ENCODE data around the gene NT5C1A. TPM values are rescaled to one million over a fixed set of nuclear protein-coding genes. Genes with fewer than 3 reads are reported as not detected.

The NT5C1A gene
- total and polyA plus RNA-seq, 3 experiments from 2014 or later, result not detected

GRCh38 chr1:39646232-39647081, 25.4 kb downstream of the NT5C1A start:
- no peaks in the 10 kb centered on the region for H3K4me1 ChIP-seq (ENCODE audit: insufficient read depth, low read length)
- no peaks in the 10 kb centered on the region for H3K36me3 ChIP-seq (ENCODE audit: insufficient read depth, low read length)
- CTCF ChIA-PET, result interaction anchor here (1.4 to 4.3 kb wide), 4 partner anchors 11 to 41 kb away, joined by 3 to 30 read pairs (median 4); no protein-coding TSS in a partner anchor
- Mint-ChIP-seq H3K4me1 (no peaks in the 10 kb centered on the region), H3K27ac (no peak overlapping the region), H3K4me3 (no peak overlapping the region), H3K36me3 (no peaks in the 10 kb centered on the region), H3K27me3 (peaks cover 0 to 2% of the 10 kb centered on the region in 2 donors), H3K9me3 (no peaks in the 10 kb centered on the region)
- no peak overlapping the region for H3K4me3 ChIP-seq (ENCODE audit: low read length)
- no peaks in the 10 kb centered on the region for H3K27me3 ChIP-seq (ENCODE audit: insufficient read depth, low read length, poor library complexity, severe bottlenecking)
- H3K9me3 ChIP-seq (ENCODE audit: low read length), result no peaks in the 10 kb centered on the region
- POLR2A ChIA-PET, result no interaction called here
- no peak for DNase-seq
- H3K27ac ChIP-seq (ENCODE audit: low read depth, low read length), result no peak overlapping the region

GRCh38 chr1:39645411-39646043, 26.4 kb downstream of the NT5C1A start:
- POLR2A ChIA-PET, result no interaction called here
- Mint-ChIP-seq H3K9me3 (no peaks in the 10 kb centered on the region), H3K27ac (peak overlapping the region in 1 of 8 donors; percentile 58), H3K27me3 (peaks cover 2 to 6% of the 10 kb centered on the region in 2 donors), H3K4me1 (no peaks in the 10 kb centered on the region), H3K4me3 (no peak overlapping the region), H3K36me3 (no peaks in the 10 kb centered on the region)
- Histone ChIP-seq H3K4me3 (ENCODE audit: low read length) (no peak overlapping the region), H3K27me3 (ENCODE audit: insufficient read depth, low read length, poor library complexity, severe bottlenecking) (no peaks in the 10 kb centered on the region), H3K27ac (ENCODE audit: low read depth, low read length) (no peak overlapping the region), H3K4me1 (ENCODE audit: insufficient read depth, low read length) (no peaks in the 10 kb centered on the region), H3K36me3 (ENCODE audit: insufficient read depth, low read length) (no peaks in the 10 kb centered on the region), H3K9me3 (ENCODE audit: low read length) (no peaks in the 10 kb centered on the region)
- CTCF ChIA-PET, result no interaction called here
- no peak for DNase-seq

- no peaks in the 10 kb centered on the region for H3K36me3 ChIP-seq (ENCODE audit: insufficient read depth, low read length)
- DNase-seq, result no peak
- peaks cover 9 to 12% of the 10 kb centered on the region in 2 donors for H3K27me3 Mint-ChIP-seq
Observed at GRCh38 chr1:39643705-39644104, 28.2 kb downstream of the NT5C1A start.

GRCh38 chr1:39642796-39643195, 29.1 kb downstream of the NT5C1A start:
- no peak overlapping the region for H3K4me3 Mint-ChIP-seq
- DNase-seq, result no peak
- CTCF ChIA-PET, result interaction anchor here (1.7 kb wide), 1 partner anchor 15 kb away, joined by 4 read pairs; no protein-coding TSS in a partner anchor

More at GRCh38 chr1:39643705-39644104, 28.2 kb downstream of the NT5C1A start:
- H3K27ac ChIP-seq (ENCODE audit: low read depth, low read length), result no peak overlapping the region
- H3K4me3 ChIP-seq (ENCODE audit: low read length), result no peak overlapping the region
- peak overlapping the region in 1 of 8 donors; percentile 45 for H3K27ac Mint-ChIP-seq
- no peak overlapping the region for H3K4me3 Mint-ChIP-seq
- peaks cover 6% of the 10 kb centered on the region for H3K27me3 ChIP-seq (ENCODE audit: insufficient read depth, low read length, poor library complexity, severe bottlenecking)
- ChIA-PET POLR2A (no interaction called here), CTCF (interaction anchor here (1.2 to 1.7 kb wide), 2 partner anchors 14 to 36 kb away, joined by 4 to 6 read pairs; no protein-coding TSS in a partner anchor)
- no peaks in the 10 kb centered on the region for H3K4me1 ChIP-seq (ENCODE audit: insufficient read depth, low read length)
- H3K4me1 Mint-ChIP-seq, result peaks cover 1 to 5% (median 3%) of the 10 kb centered on the region in 3 donors
- H3K9me3 ChIP-seq (ENCODE audit: low read length), result no peaks in the 10 kb centered on the region
- H3K36me3 Mint-ChIP-seq, result no peaks in the 10 kb centered on the region
- H3K9me3 Mint-ChIP-seq, result no peaks in the 10 kb centered on the region

GRCh38 chr1:39640861-39641260, 31.0 kb downstream of the NT5C1A start:
- ChIA-PET POLR2A (no interaction called here), CTCF (interaction anchor here (1.3 to 2.0 kb wide), 2 partner anchors 13 to 17 kb away, joined by 4 to 6 read pairs; no protein-coding TSS in a partner anchor)
- no peaks in the 10 kb centered on the region for H3K4me1 ChIP-seq (ENCODE audit: insufficient read depth, low read length)
- H3K27me3 ChIP-seq (ENCODE audit: insufficient read depth, low read length, poor library complexity, severe bottlenecking), result peaks cover 16% of the 10 kb centered on the region
- H3K27ac Mint-ChIP-seq, result no peak overlapping the region
- DNase-seq, result no peak
- peaks cover 1 to 5% (median 3%) of the 10 kb centered on the region in 3 donors for H3K4me1 Mint-ChIP-seq
- no peaks in the 10 kb centered on the region for H3K9me3 ChIP-seq (ENCODE audit: low read length)
- no peaks in the 10 kb centered on the region for H3K36me3 Mint-ChIP-seq
- peaks cover 23 to 39% of the 10 kb centered on the region in 2 donors for H3K27me3 Mint-ChIP-seq
- no peak overlapping the region for H3K27ac ChIP-seq (ENCODE audit: low read depth, low read length)
- H3K4me3 ChIP-seq (ENCODE audit: low read length), result no peak overlapping the region
- peak overlapping the region in 2 of 7 donors; percentile 14 to 50 for H3K4me3 Mint-ChIP-seq
- H3K9me3 Mint-ChIP-seq, result no peaks in the 10 kb centered on the region
- H3K36me3 ChIP-seq (ENCODE audit: insufficient read depth, low read length), result no peaks in the 10 kb centered on the region

More at GRCh38 chr1:39642796-39643195, 29.1 kb downstream of the NT5C1A start:
- H3K36me3 ChIP-seq (ENCODE audit: insufficient read depth, low read length), result no peaks in the 10 kb centered on the region
- peaks cover 1 to 5% (median 3%) of the 10 kb centered on the region in 3 donors for H3K4me1 Mint-ChIP-seq
- H3K4me1 ChIP-seq (ENCODE audit: insufficient read depth, low read length), result no peaks in the 10 kb centered on the region
- no peaks in the 10 kb centered on the region for H3K9me3 ChIP-seq (ENCODE audit: low read length)
- no peak overlapping the region for H3K27ac Mint-ChIP-seq
- POLR2A ChIA-PET, result no interaction called here
- H3K9me3 Mint-ChIP-seq, result no peaks in the 10 kb centered on the region
- no peak overlapping the region for H3K4me3 ChIP-seq (ENCODE audit: low read length)
- peaks cover 17 to 21% of the 10 kb centered on the region in 2 donors for H3K27me3 Mint-ChIP-seq
- H3K27me3 ChIP-seq (ENCODE audit: insufficient read depth, low read length, poor library complexity, severe bottlenecking), result peaks cover 14% of the 10 kb centered on the region
- H3K36me3 Mint-ChIP-seq, result no peaks in the 10 kb centered on the region
- no peak overlapping the region for H3K27ac ChIP-seq (ENCODE audit: low read depth, low read length)

GRCh38 chr1:39639305-39640130, 32.4 kb downstream of the NT5C1A start, which contains the start of gene HEYL:
Gene HEYL, minus strand, starts transcription at chr1:39639643. Its CDS starts 18 bp downstream, at chr1:39639625.
- no peak within 1 kb of the TSS for H3K27ac ChIP-seq (ENCODE audit: low read depth, low read length)
- no peaks in the 10 kb centered on the region for H3K4me1 ChIP-seq (ENCODE audit: insufficient read depth, low read length)
- H3K9me3 ChIP-seq (ENCODE audit: low read length), result no peaks in the 10 kb centered on the region
- no peaks in the 10 kb centered on the region for H3K9me3 Mint-ChIP-seq
- ChIA-PET CTCF (interaction anchor here (1.1 to 1.5 kb wide), 3 partner anchors 15 to 82 kb away, joined by 3 to 6 read pairs (median 3); no protein-coding TSS in a partner anchor), POLR2A (no interaction called here)
- H3K4me1 Mint-ChIP-seq, result peaks cover 1 to 5% (median 3%) of the 10 kb centered on the region in 3 donors
- H3K4me3 Mint-ChIP-seq, result peak within 1 kb of the TSS; percentile 38 to 73 (median 54)
- H3K27me3 ChIP-seq (ENCODE audit: insufficient read depth, low read length, poor library complexity, severe bottlenecking), result peaks cover 16% of the 10 kb centered on the region
- peak; percentile 24 to 53 (median 43) for DNase-seq
- no peaks in the 10 kb centered on the region for H3K36me3 ChIP-seq (ENCODE audit: insufficient read depth, low read length)
- H3K4me3 ChIP-seq (ENCODE audit: low read length), result no peak within 1 kb of the TSS
- peaks cover 23 to 52% of the 10 kb centered on the region in 2 donors for H3K27me3 Mint-ChIP-seq
- peak within 1 kb of the TSS in 1 of 8 donors; percentile 68 for H3K27ac Mint-ChIP-seq
- H3K36me3 Mint-ChIP-seq, result no peaks in the 10 kb centered on the region

- Histone ChIP-seq H3K4me3 (ENCODE audit: low read length) (no peak overlapping the region), H3K27ac (ENCODE audit: low read depth, low read length) (no peak overlapping the region), H3K4me1 (ENCODE audit: insufficient read depth, low read length) (no peaks in the 10 kb centered on the region), H3K27me3 (ENCODE audit: insufficient read depth, low read length, poor library complexity, severe bottlenecking) (peaks cover 16% of the 10 kb centered on the region), H3K36me3 (ENCODE audit: insufficient read depth, low read length) (no peaks in the 10 kb centered on the region), H3K9me3 (ENCODE audit: low read length) (no peaks in the 10 kb centered on the region)
- POLR2A ChIA-PET, result no interaction called here
- DNase-seq, result no peak
- H3K4me3 Mint-ChIP-seq, result peak overlapping the region in 5 of 7 donors; percentile 46 to 69 (median 54)
- H3K36me3 Mint-ChIP-seq, result no peaks in the 10 kb centered on the region
- no peaks in the 10 kb centered on the region for H3K9me3 Mint-ChIP-seq
- peaks cover 1 to 5% (median 3%) of the 10 kb centered on the region in 3 donors for H3K4me1 Mint-ChIP-seq
- H3K27me3 Mint-ChIP-seq, result peaks cover 23 to 57% of the 10 kb centered on the region in 2 donors
- CTCF ChIA-PET, result interaction anchor here (1.1 to 1.5 kb wide), 2 partner anchors 31 to 82 kb away, joined by 3 read pairs; no protein-coding TSS in a partner anchor
- peak overlapping the region in 1 of 8 donors; percentile 68 for H3K27ac Mint-ChIP-seq
Observed at GRCh38 chr1:39638965-39639304, 33.0 kb downstream of the NT5C1A start.
